Measurements from ENCODE around the gene C8G. TPM values are rescaled to one million over a fixed set of nuclear protein-coding genes. Genes with fewer than 3 reads are reported as not detected.

The C8G gene
- total RNA-seq, 1 donor from 2014 or later = 1.7 TPM

DNA sequence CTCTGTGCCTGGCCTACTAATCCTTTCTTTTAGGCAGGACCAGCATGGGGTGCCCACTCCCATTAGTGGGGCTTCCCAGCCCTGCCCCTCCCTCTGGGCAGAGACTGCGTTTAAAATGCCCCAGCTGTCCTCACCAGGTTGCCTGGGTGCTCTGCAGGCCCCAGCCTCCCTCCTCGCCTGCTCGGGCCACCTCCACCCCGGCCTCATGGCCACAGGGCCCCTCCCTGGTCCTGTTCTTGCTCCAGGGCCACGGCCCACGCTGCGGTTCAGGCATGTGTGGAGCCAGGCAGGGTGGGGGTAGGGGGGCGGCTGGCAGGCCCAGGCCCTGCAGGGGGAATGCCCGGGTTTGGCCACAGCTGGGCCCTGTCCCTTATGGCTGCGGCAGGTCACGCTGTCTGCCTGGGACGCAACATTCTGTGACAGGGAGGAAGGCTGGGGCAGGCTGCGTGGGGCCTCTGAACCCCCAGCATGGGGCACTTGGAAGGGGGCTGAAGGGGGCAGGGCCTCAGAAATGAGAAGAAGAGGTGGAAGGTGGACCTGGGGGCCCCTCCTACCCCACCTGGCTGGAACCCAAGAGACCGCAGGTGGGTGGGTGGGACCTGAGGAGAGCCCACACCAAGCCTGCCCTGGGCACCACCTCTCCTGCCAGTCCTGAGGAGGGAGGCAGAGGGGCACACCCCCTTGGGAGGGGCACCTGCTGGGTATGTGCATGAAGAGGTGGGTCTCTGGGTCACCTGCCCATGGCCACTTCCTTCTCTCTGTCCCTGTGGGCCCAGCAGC lies 6.7 kb downstream of the C8G start, which contains the start of gene LCN12:
Gene LCN12 (plus strand): TSS at position 733 of the 780 bp plus-strand sequence. CDS start 55 bp downstream, outside the sequence.
- H3K9me3 Mint-ChIP-seq (ENCODE audit: unreplicated experiment) = no peaks in the 10 kb centered on the region
- H3K27ac Mint-ChIP-seq (ENCODE audit: unreplicated experiment) = no peak within 1 kb of the TSS
- no peaks in the 10 kb centered on the region for H3K27me3 Mint-ChIP-seq (ENCODE audit: unreplicated experiment)

DNA sequence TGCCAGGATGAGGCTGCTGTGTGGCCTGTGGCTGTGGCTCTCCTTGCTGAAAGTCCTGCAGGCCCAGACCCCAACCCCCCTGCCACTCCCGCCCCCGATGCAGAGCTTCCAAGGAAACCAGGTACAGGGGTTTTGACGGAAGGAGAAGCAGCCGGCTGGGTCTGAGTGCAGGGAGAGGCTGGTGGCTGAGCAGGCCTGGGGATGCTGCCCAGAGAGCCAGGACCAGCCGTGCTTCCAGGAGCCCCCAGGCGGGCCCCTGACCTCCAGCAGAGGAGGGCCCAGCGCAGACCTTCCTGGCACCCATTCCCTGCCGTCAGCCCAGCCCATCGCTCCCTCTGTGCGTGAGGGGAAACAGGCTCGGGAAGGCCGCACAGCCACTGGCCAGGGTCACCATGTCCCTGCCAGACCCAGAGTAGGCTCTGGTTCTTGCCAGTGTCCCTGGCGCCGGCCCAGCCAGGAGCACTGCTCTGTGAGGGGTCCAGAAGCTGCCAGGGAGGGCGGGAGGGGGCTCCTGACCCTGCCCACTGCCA lies 7.3 kb downstream of the C8G start:
- Mint-ChIP-seq H3K27me3 (ENCODE audit: unreplicated experiment) (no peaks in the 10 kb centered on the region), H3K9me3 (ENCODE audit: unreplicated experiment) (no peaks in the 10 kb centered on the region), H3K27ac (ENCODE audit: unreplicated experiment) (no peak overlapping the region), H3K36me3 (ENCODE audit: unreplicated experiment) (no peaks in the 10 kb centered on the region), H3K4me1 (ENCODE audit: unreplicated experiment) (peaks cover 8% of the 10 kb centered on the region), H3K4me3 (ENCODE audit: unreplicated experiment) (no peak overlapping the region)
- no peak for DNase-seq (ENCODE audit: extremely low spot score, unreplicated experiment)
- TF ChIP-seq CTCF (IDR thresholded peaks at IDR 0.05) = no peak

More for the DNA sequence above, 6.7 kb downstream of the C8G start, which contains the start of gene LCN12:
- no peak for DNase-seq (ENCODE audit: extremely low spot score, unreplicated experiment)
- no peaks in the 10 kb centered on the region for H3K36me3 Mint-ChIP-seq (ENCODE audit: unreplicated experiment)
- H3K4me1 Mint-ChIP-seq (ENCODE audit: unreplicated experiment) = peaks cover 8% of the 10 kb centered on the region
- no peak for TF ChIP-seq CTCF (IDR thresholded peaks at IDR 0.05)
- H3K4me3 Mint-ChIP-seq (ENCODE audit: unreplicated experiment) = no peak within 1 kb of the TSS

GRCh38 chr9:136952876-136953770 lies 8.1 kb downstream of the C8G start:
- DNase-seq (ENCODE audit: extremely low spot score, unreplicated experiment) = no peak
- no peaks in the 10 kb centered on the region for H3K9me3 Mint-ChIP-seq (ENCODE audit: unreplicated experiment)
- no peak for TF ChIP-seq CTCF (IDR thresholded peaks at IDR 0.05)
- H3K4me3 Mint-ChIP-seq (ENCODE audit: unreplicated experiment) = no peak overlapping the region
- peaks cover 7% of the 10 kb centered on the region for H3K4me1 Mint-ChIP-seq (ENCODE audit: unreplicated experiment)
- H3K27me3 Mint-ChIP-seq (ENCODE audit: unreplicated experiment) = no peaks in the 10 kb centered on the region
- no peak overlapping the region for H3K27ac Mint-ChIP-seq (ENCODE audit: unreplicated experiment)
- no peaks in the 10 kb centered on the region for H3K36me3 Mint-ChIP-seq (ENCODE audit: unreplicated experiment)

DNA sequence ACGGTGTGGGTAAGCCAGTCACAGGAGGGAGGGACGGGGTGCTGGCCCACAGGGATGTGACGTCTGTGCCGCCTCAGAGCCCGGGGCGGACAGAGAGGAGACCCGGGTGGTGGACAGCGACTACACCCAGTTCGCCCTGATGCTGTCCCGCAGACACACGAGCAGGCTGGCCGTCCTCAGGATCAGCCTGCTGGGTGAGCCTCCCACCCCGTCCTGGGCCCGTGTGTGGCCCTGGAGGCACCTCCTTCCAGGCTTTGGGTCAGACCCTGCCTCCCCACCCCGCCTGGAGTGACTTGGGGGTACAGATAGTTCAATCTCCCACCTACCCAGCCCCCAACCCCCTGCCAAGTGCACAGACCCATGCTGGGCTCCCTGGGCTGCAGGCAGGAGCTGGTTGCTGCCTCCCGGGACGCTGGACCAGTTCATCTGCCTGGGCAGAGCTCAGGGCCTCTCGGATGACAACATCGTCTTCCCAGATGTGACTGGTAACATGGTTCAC lies 8.8 kb downstream of the C8G start:
- no peak overlapping the region for H3K4me3 Mint-ChIP-seq (ENCODE audit: unreplicated experiment)
- H3K36me3 Mint-ChIP-seq (ENCODE audit: unreplicated experiment) = no peaks in the 10 kb centered on the region
- no peak for TF ChIP-seq CTCF (IDR thresholded peaks at IDR 0.05)
- no peaks in the 10 kb centered on the region for H3K9me3 Mint-ChIP-seq (ENCODE audit: unreplicated experiment)
- no peak overlapping the region for H3K27ac Mint-ChIP-seq (ENCODE audit: unreplicated experiment)
- H3K27me3 Mint-ChIP-seq (ENCODE audit: unreplicated experiment) = no peaks in the 10 kb centered on the region
- DNase-seq (ENCODE audit: extremely low spot score, unreplicated experiment) = no peak
- peaks cover 5% of the 10 kb centered on the region for H3K4me1 Mint-ChIP-seq (ENCODE audit: unreplicated experiment)

Measured in osteocyte (in vitro differentiated cells).